H1 (cell line): ENCODE measurements around the gene CLDN16. TPM values are rescaled to one million over a fixed set of nuclear protein-coding genes. Genes with fewer than 3 reads are reported as not detected.
A peak's percentile ranks its signal among the peaks of the same experiment; 100 is the strongest.

Source experiments
- CTCF ChIA-PET: fragments of 300-600 bp; sonication (Branson Sonifier 250); formaldehyde crosslinking; loops from one replicate; lab custom pipeline; 2021; ENCODE audit not compliant: partially characterized antibody; lab: Charles Lee
- POLR2A ChIA-PET: fragments of 300-600 bp; sonication (Branson Sonifier 250); formaldehyde crosslinking; loops from one replicate; lab custom pipeline; 2021; ENCODE audit warnings: inconsistent platforms; ENCODE audit not compliant: partially characterized antibody; lab: Charles Lee
- DNase-seq, 2 experiments: peaks; one replicate each; pipeline versions ENCODE4 v3.0.0 to v3.0.0-alpha.2; 2010 to 2022; ENCODE audit warnings: low spot score in 2 of 2, low read depth in 1 of 2, mixed read lengths in 1 of 2
- FAIRE-seq: peaks from 2 replicates; lab custom pipeline; 2011; peaks lifted over from hg19 to GRCh38; lab: Jason Lieb, UNC
- H2AFZ ChIP-seq: 2 replicates; pipeline ENCODE4 v1.8.1; 2012; ENCODE audit warnings: low read length, inconsistent platforms
- H2AK5ac ChIP-seq: 2 replicates; pipeline ENCODE4 v1.6.1; 2013; ENCODE audit warnings: low read depth, low read length
- H2BK120ac ChIP-seq: replicated peaks from 2 replicates; pipeline ENCODE3; 2013; ENCODE audit warnings: low read depth, low read length, inconsistent platforms
- H2BK12ac ChIP-seq: 2 replicates; pipeline ENCODE4 v1.6.1; 2013; ENCODE audit warnings: low read depth, low read length
- H2BK15ac ChIP-seq: 2 replicates; pipeline ENCODE4 v1.6.1; 2013; ENCODE audit warnings: low read length
- H2BK20ac ChIP-seq: 2 replicates; pipeline ENCODE4 v1.6.1; 2013; ENCODE audit warnings: low read length
- H2BK5ac ChIP-seq: 2 replicates; pipeline ENCODE4 v1.6.1; 2013; ENCODE audit warnings: low read depth, low read length
- H3K14ac ChIP-seq: 2 replicates; pipeline ENCODE4 v1.6.1; 2013; ENCODE audit warnings: inconsistent platforms; ENCODE audit not compliant: insufficient read length
- H3K18ac ChIP-seq: 2 replicates; pipeline ENCODE4 v1.6.1; 2013; ENCODE audit warnings: low read length; ENCODE audit errors: extremely low read depth
- H3K23ac ChIP-seq: 2 replicates; pipeline ENCODE4 v1.6.1; 2013; ENCODE audit warnings: inconsistent platforms; ENCODE audit not compliant: insufficient read length
- H3K23me2 ChIP-seq: 2 replicates; pipeline ENCODE4 v1.6.1; 2013; ENCODE audit warnings: low read depth, low read length
- H3K27ac ChIP-seq: 2 replicates; pipeline ENCODE4 v1.6.1; 2011; ENCODE audit warnings: low read depth, low read length, inconsistent platforms
- H3K27me3 ChIP-seq, 4 experiments: replicated peaks in 1 of 4; 1 replicate in 1 of 4; 2 replicates in 3 of 4; pipeline versions ENCODE4 v1.6.1 to v1.8.1; 2011 to 2013; ENCODE audit warnings: low read length in 3 of 4, mild to moderate bottlenecking in 3 of 4, inconsistent platforms in 2 of 4, mixed read lengths in 2 of 4, moderate library complexity in 1 of 4; ENCODE audit not compliant: control insufficient read depth in 3 of 4, insufficient read depth in 3 of 4; ENCODE audit errors: extremely low read depth in 1 of 4
- H3K36me3 ChIP-seq, 4 experiments: 2 replicates each; pipeline versions ENCODE4 v1.6.1 to v1.8.1; 2011 to 2013; ENCODE audit warnings: mild to moderate bottlenecking in 4 of 4, low read length in 3 of 4, moderate library complexity in 2 of 4, control low read depth in 1 of 4, inconsistent platforms in 1 of 4; ENCODE audit not compliant: insufficient read depth in 4 of 4, control insufficient read depth in 2 of 4
- H3K4ac ChIP-seq: replicated peaks from 2 replicates; pipeline ENCODE3; 2013; ENCODE audit warnings: low read length, low read depth, mixed read lengths, inconsistent platforms; ENCODE audit not compliant: insufficient read length
- H3K4me1 ChIP-seq, 4 experiments: replicated peaks in 1 of 4; 1 replicate in 1 of 4; 2 replicates in 3 of 4; pipeline versions ENCODE4 v1.6.1 to v1.8.1; 2011 to 2013; ENCODE audit warnings: low read length in 3 of 4, inconsistent platforms in 2 of 4, mixed read lengths in 1 of 4; ENCODE audit not compliant: insufficient read depth in 4 of 4, control insufficient read depth in 3 of 4
- H3K4me2 ChIP-seq, 2 experiments: 2 replicates each; pipeline versions ENCODE4 v1.6.1 to v1.8.1; 2011 to 2013; ENCODE audit warnings: low read depth in 2 of 2, low read length in 2 of 2, control low read depth in 1 of 2, inconsistent platforms in 1 of 2, mild to moderate bottlenecking in 1 of 2; ENCODE audit not compliant: insufficient read depth in 1 of 2
- H3K4me3 ChIP-seq, 4 experiments: fragments of 200-600, 300-600 bp in 1 of 4; sonication (generic), shearing (Covaris generic), sonication (Bioruptor Twin) in 1 of 4; 2 replicates each; pipeline versions ENCODE4 v1.5.1 to v1.8.1; 2011 to 2016; ENCODE audit warnings: low read length in 4 of 4, low read depth in 3 of 4, control low read depth in 2 of 4, inconsistent platforms in 2 of 4, mild to moderate bottlenecking in 2 of 4, mixed read lengths in 1 of 4, moderate library complexity in 1 of 4; ENCODE audit not compliant: insufficient read depth in 2 of 4; ENCODE audit errors: extremely low read depth in 1 of 4
- H3K56ac ChIP-seq: replicated peaks from 2 replicates; pipeline ENCODE3; 2013; ENCODE audit warnings: low read depth, mild to moderate bottlenecking, mixed read lengths, low read length, inconsistent platforms; ENCODE audit not compliant: insufficient read length
- H3K79me1 ChIP-seq: 2 replicates; pipeline ENCODE4 v1.6.1; 2013; ENCODE audit warnings: low read depth, low read length, control low read depth
- H3K79me2 ChIP-seq, 2 experiments: 2 replicates each; pipeline versions ENCODE4 v1.6.1 to v1.8.1; 2012 to 2013; ENCODE audit warnings: low read length in 2 of 2, mild to moderate bottlenecking in 2 of 2, inconsistent platforms in 1 of 2; ENCODE audit not compliant: insufficient read depth in 2 of 2, control insufficient read depth in 1 of 2
- H3K9ac ChIP-seq, 4 experiments: replicated peaks in 1 of 4; 1 replicate in 1 of 4; 2 replicates in 3 of 4; pipeline versions ENCODE4 v1.6.1 to v1.8.1; 2011 to 2013; ENCODE audit warnings: low read depth in 3 of 4, low read length in 3 of 4, control low read depth in 2 of 4, mild to moderate bottlenecking in 2 of 4, moderate library complexity in 2 of 4, inconsistent platforms in 1 of 4; ENCODE audit errors: extremely low read depth in 1 of 4
- H3K9me3 ChIP-seq, 2 experiments: 2 replicates each; pipeline versions ENCODE4 v1.6.1 to v1.8.1; 2012 to 2013; ENCODE audit warnings: mild to moderate bottlenecking in 2 of 2, moderate library complexity in 2 of 2, control low read depth in 1 of 2, inconsistent platforms in 1 of 2, low read depth in 1 of 2, low read length in 1 of 2, mixed read lengths in 1 of 2; ENCODE audit not compliant: insufficient read depth in 2 of 2
- H4K20me1 ChIP-seq, 2 experiments: replicated peaks in 1 of 2; 2 replicates each; pipeline versions ENCODE3 to v1.8.1; 2011 to 2013; ENCODE audit warnings: inconsistent platforms in 2 of 2, low read length in 2 of 2, mild to moderate bottlenecking in 1 of 2; ENCODE audit not compliant: insufficient read depth in 2 of 2, control insufficient read depth in 1 of 2
- H4K5ac ChIP-seq: 2 replicates; pipeline ENCODE4 v1.6.1; 2013; ENCODE audit warnings: low read length, low read depth, mixed read lengths, inconsistent platforms; ENCODE audit not compliant: insufficient read length
- H4K8ac ChIP-seq: 2 replicates; pipeline ENCODE4 v1.8.0; 2013; ENCODE audit warnings: mild to moderate bottlenecking, moderate library complexity, low read length, inconsistent platforms; ENCODE audit not compliant: insufficient read depth; ENCODE audit errors: extremely low read depth
- H4K91ac ChIP-seq: replicated peaks from 2 replicates; pipeline ENCODE3; 2013; ENCODE audit warnings: low read length, mixed read lengths, inconsistent platforms; ENCODE audit not compliant: insufficient read length
- FOSL1 ChIP-seq: IDR thresholded peaks from 2 replicates; pipeline ENCODE4 v1.6.1; 2011; ENCODE audit warnings: mild to moderate bottlenecking, low read depth, low read length, moderate library complexity; ENCODE audit not compliant: insufficient read depth
- GTF2F1 ChIP-seq: IDR thresholded peaks from 2 replicates; pipeline ENCODE4 v1.6.1; 2012; ENCODE audit warnings: low read depth, low read length, improper control_type of control experiment, borderline replicate concordance
- JUN ChIP-seq: IDR thresholded peaks from 2 replicates; pipeline ENCODE4 v1.6.1; 2011; ENCODE audit warnings: low read depth, mild to moderate bottlenecking, improper control_type of control experiment, low read length
- NANOG ChIP-seq: IDR thresholded peaks from 2 replicates; pipeline ENCODE4 v1.6.1; 2011; ENCODE audit warnings: low read length, low read depth, mild to moderate bottlenecking, inconsistent platforms; ENCODE audit not compliant: insufficient read depth, poor library complexity, severe bottlenecking
- POLR2AphosphoS5 ChIP-seq: IDR thresholded peaks from 2 replicates; pipeline ENCODE4 v1.6.1; 2011; ENCODE audit warnings: low read depth, low read length
- RXRA ChIP-seq: IDR thresholded peaks from 2 replicates; pipeline ENCODE4 v1.6.1; 2011; ENCODE audit warnings: low read depth, mild to moderate bottlenecking, low read length, moderate library complexity; ENCODE audit not compliant: insufficient read depth
- SRF ChIP-seq: IDR thresholded peaks from 2 replicates; pipeline ENCODE4 v1.6.1; 2011; ENCODE audit warnings: mild to moderate bottlenecking, low read depth, low read length, moderate library complexity
- SUZ12 ChIP-seq: fragments of 200-600 bp; sonication (generic); IDR thresholded peaks from 2 replicates; pipeline ENCODE4 v1.6.1; 2012; ENCODE audit warnings: mild to moderate bottlenecking, inconsistent platforms, low read length, moderate library complexity, mixed read lengths
- TEAD4 ChIP-seq: IDR thresholded peaks from 2 replicates; pipeline ENCODE4 v1.6.1; 2012; ENCODE audit warnings: low read depth, low read length, inconsistent platforms, mixed read lengths
- WGBS, 2 experiments: shearing (Covaris generic) in 1 of 2; methylation state at CpG; one replicate each; pipeline versions ENCODE4 v1.1.6 to v1.1.7; 2013 to 2015; ENCODE audit warnings: low lambda C conversion rate in 2 of 2, mixed read lengths in 2 of 2, inconsistent platforms in 1 of 2, low coverage in 1 of 2, missing lambda C conversion rate in 1 of 2; ENCODE audit not compliant: insufficient replicate concordance in 2 of 2, insufficient coverage in 1 of 2, insufficient read length in 1 of 2; ENCODE audit errors: extremely low coverage in 1 of 2, missing lambda C conversion rate in 1 of 2; 5-methylcytosine and 5-hydroxymethylcytosine counted together
- polyA plus RNA-seq, 7 experiments: library from polyadenylated mRNA; depleted of rRNA in 3 of 7; stranded (reverse) in 5 of 7; unstranded in 2 of 7; fragments of >200 nt in 5 of 7; fragments of 200-250 nt in 2 of 7; gene quantifications; 1 replicate in 5 of 7; 2 replicates in 1 of 7; 4 replicates in 1 of 7; pipeline versions ENCODE4 v1.2.1 to v1.2.3, GENCODE V29; 2011 to 2013; ENCODE audit warnings: missing spikeins in 2 of 7, mixed read lengths in 2 of 7
- total RNA-seq: library from RNA; stranded (reverse); fragmentation: NEBNext Ultra II Directional; extraction: Animal tissue kit (Norgen Biotek cat#: 25700); gene quantifications from 2 replicates; pipeline ENCODE4 v1.2.1, GENCODE V29; 2021

Gene CLDN16
- total and polyA plus RNA-seq, 2 of the 8 experiments (the other 6 are each of a cell fraction or from before 2014, with no cell fraction given): not detected

DNA sequence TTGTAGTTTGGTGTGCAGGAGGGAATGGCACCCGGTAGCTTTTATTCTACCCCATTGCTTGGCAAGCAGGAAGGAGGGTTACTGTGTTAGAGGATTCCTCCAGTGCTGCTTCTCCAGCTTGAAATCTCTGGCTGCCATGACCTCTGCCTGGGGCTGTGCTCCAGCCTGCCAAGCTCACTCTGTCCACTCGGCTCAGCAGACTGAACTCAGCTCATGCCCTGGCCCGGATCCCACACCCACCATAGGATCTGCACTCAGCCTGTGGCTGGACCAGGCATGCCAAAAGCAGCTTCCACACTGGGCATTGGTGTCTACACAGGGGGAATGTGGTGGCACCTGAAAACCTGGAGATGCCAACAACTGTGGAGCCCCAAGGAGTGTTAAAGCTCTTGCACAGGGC lies 26.3 kb downstream of the CLDN16 start:
- CTCF ChIA-PET: interaction anchor here (0.6 to 2.9 kb wide), 6 partner anchors 10 to 457 kb away, joined by 3 to 22 read pairs (median 3); no protein-coding TSS in a partner anchor
- no peak for TF ChIP-seq GTF2F1
- TF ChIP-seq SUZ12: no peak
- no peak for TF ChIP-seq SRF
- no peak for TF ChIP-seq FOSL1
- no peak for TF ChIP-seq POLR2AphosphoS5
- TF ChIP-seq RXRA: no peak
- TF ChIP-seq TEAD4: no peak
- no peak for TF ChIP-seq JUN
- TF ChIP-seq NANOG: no peak

More for the DNA sequence above, 26.3 kb downstream of the CLDN16 start:
- Histone ChIP-seq H3K23ac (peak overlapping the region; percentile 34), H2BK20ac (no peak overlapping the region), H3K79me1 (no peaks in the 10 kb centered on the region), H2BK5ac (no peak overlapping the region), H4K8ac (no peak overlapping the region), H2BK120ac (no peak overlapping the region), H4K20me1 (no peaks in the 10 kb centered on the region), H3K4me2 (no peak overlapping the region), H3K18ac (no peak overlapping the region), H3K79me2 (no peaks in the 10 kb centered on the region), H2BK12ac (no peak overlapping the region), H3K27me3 (no peaks in the 10 kb centered on the region), H3K4me3 (no peak overlapping the region), H3K27ac (no peak overlapping the region), H4K91ac (no peak overlapping the region), H3K9me3 (no peaks in the 10 kb centered on the region; a peak in 1 of 4 replicates), H3K36me3 (no peaks in the 10 kb centered on the region), H4K5ac (no peak overlapping the region), H3K23me2 (no peaks in the 10 kb centered on the region), H3K4ac (no peak overlapping the region), H3K4me1 (no peaks in the 10 kb centered on the region), H3K14ac (no peak overlapping the region), H2BK15ac (no peak overlapping the region), H2AK5ac (no peak overlapping the region), H3K56ac (no peak overlapping the region), H2AFZ (no peak overlapping the region), H3K9ac (no peak overlapping the region)
- POLR2A ChIA-PET: no interaction called here
- no peak for DNase-seq
- FAIRE-seq: no peak
- 90% methylated on average over 3 of the region's 3 CpGs; no CpG with 5 or more reads in 1 of the 2 experiments for WGBS, 2 experiments
